ENCODE data around the gene ATP9A.

GRCh38 chr20:51660672-51661608, 107.2 kb downstream of the ATP9A start:
- TF ChIP-seq CTCF (IDR thresholded peaks at IDR 0.05) (no peak), POLR2A (IDR thresholded peaks at IDR 0.05) (no peak)

All from right lobe of liver (tissue), 4 donors.